GM19193 (cell line): ENCODE data around the gene PIK3IP1.

Source experiments
- POLR2A ChIP-seq: IDR thresholded peaks from 4 replicates; pipeline ENCODE4 v1.6.1; 2011; ENCODE audit not compliant: insufficient read depth, insufficient read length; ENCODE audit errors: extremely low read depth

Gene PIK3IP1

GRCh38 chr22:31289344-31289743 lies 2.9 kb downstream of the PIK3IP1 start:
- no peak for TF ChIP-seq POLR2A

GRCh38 chr22:31288496-31289240 lies 3.6 kb downstream of the PIK3IP1 start:
- no peak for TF ChIP-seq POLR2A

GRCh38 chr22:31287818-31288495 lies 4.3 kb downstream of the PIK3IP1 start:
- no peak for TF ChIP-seq POLR2A

- no peak for TF ChIP-seq POLR2A
Measured at GRCh38 chr22:31286360-31287255, 5.7 kb downstream of the PIK3IP1 start.

- no peak for TF ChIP-seq POLR2A
Measured at GRCh38 chr22:31284281-31285155, 7.8 kb downstream of the PIK3IP1 start.

- TF ChIP-seq POLR2A, result peak; percentile 29
Measured at GRCh38 chr22:31282748-31283468, 9.4 kb downstream of the PIK3IP1 start.

GRCh38 chr22:31281733-31282132 lies 10.6 kb downstream of the PIK3IP1 start:
- no peak for TF ChIP-seq POLR2A

- no peak for TF ChIP-seq POLR2A
Measured at GRCh38 chr22:31279821-31280505, 12.3 kb downstream of the PIK3IP1 start.

GRCh38 chr22:31279327-31279669 lies 13.0 kb downstream of the PIK3IP1 start:
- TF ChIP-seq POLR2A, result no peak

GRCh38 chr22:31278626-31279326 lies 13.5 kb downstream of the PIK3IP1 start:
- TF ChIP-seq POLR2A, result no peak

GRCh38 chr22:31278151-31278621 lies 14.1 kb downstream of the PIK3IP1 start:
- no peak for TF ChIP-seq POLR2A

- TF ChIP-seq POLR2A, result no peak
Measured at GRCh38 chr22:31277741-31278140, 14.5 kb downstream of the PIK3IP1 start.
